ENCODE data around the gene TAF1C.
A peak's percentile ranks its signal among the peaks of the same experiment; 100 is the strongest.

The TAF1C gene

DNA sequence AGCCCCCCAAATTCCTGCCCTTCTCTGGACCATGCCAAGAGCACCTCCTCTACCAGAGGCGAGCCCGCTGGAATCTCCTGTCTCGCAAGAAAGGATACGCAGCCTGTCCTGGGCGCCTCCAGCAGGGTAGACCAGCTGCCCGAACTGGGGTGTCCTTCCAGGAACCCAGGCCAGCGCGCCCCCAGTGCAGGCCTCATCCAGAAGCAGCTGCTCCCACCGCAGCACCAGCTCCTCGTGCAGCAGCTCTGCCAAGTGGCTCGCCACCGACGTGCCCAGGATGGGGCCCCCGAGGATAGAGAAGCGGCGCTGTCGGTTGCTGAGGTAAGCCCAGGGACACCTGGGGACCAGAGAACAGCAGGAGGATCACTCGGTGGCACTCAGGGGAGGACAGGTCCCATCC, 4.8 kb downstream of the TAF1C start:
- no peak for DNase-seq

DNA sequence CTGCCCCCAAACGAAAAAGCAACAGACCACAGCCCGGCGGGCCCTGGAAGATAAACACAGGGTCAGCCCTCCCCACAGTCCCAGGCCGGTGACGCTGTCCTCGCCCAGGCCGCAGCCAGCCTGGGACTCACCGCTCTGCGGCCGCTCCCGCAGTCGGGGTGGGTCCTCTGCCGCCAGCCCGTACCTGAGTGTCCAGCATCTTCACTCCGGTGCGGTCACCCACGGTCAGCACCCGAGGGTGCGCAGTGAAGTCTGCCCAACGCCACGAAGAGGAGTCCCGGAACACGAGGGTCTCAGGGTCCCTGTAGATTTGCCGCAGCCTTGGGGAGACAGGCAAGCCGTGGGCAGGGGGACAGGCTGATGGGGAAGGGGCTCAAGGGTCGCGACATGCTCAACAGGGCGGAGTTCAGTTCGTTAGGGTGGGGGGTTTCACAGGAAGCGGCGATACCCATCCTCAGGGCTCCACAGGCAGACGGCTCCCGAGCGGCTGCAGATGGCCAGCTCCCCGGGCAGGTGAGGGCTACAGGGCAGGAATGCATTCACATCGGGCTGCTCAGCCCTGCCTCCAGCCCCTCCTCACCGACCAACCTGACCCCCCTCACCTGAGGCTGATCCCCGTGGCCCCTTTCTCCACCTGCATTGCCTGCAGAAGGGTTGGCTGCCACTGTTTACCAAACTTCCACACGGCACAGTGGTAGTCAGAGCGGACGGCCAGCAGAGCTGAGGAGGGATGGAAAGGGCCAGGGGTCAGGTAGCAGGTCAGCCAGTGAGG, 5.5 kb downstream of the TAF1C start:
- DNase-seq: no peak

DNA sequence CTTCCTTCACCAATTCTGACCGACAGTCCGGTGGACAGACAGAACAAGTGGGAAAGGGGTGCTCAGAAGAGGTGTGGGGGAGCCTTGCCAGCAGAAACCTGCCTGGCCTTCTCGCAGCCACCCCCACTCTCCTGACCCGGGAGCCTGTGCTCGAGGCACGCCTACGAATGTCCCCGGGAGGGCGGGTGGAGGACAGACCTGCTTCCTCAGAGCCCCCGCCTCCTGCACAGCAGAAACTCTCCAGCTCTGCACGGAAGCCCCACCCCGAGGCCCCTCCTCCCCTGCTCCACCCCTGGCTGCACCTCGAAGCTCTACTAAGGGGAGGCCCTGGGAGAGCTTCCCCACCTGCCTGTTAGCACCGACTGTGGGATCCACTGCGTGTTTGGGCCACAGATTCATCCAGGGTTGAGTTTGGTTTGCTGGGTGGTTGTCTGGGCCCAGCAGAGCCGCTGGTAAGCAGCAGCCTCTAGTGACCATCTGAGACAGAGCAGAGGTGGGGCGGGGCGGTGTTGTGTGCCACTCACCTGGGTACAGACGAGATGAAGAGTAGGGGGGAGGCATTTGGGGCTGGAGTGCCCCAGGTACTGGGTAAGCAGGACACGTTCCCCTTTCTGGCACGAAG, 6.2 kb downstream of the TAF1C start:
- no peak for DNase-seq

- DNase-seq: no peak
Measured at GRCh38 chr16:84179612-84180320, 7.1 kb downstream of the TAF1C start.

GRCh38 chr16:84178892-84179611, 7.8 kb downstream of the TAF1C start:
- no peak for DNase-seq

DNA sequence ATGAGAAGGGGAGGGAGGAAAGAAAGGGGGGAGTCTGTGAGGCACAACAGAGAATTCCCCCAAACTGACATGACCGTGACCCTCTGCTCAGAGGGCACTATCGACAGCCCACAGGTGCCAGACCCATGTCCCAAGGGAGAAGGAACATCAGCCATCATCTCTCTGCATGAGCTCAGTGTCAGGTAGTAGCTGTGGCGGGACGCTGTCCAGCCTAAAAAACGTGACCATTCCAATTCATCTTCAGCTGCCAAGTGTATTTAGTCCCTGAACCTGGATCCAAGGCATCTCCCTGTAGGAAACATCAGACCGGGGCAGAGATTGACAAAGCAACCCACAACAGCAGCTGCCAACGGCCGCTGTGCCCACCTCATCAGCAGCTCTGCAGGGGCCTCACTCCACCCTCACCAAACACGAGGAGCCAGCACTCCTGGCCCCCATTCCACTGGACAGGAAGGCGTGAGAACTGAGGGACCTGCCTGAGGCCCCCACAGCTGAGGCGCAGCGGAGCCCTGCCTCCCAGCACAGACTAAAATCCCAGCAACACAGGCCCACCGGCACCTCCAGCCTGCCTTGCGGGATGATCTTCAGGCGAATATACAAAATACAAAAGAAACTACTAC, 8.6 kb downstream of the TAF1C start:
- DNase-seq: no peak

DNA sequence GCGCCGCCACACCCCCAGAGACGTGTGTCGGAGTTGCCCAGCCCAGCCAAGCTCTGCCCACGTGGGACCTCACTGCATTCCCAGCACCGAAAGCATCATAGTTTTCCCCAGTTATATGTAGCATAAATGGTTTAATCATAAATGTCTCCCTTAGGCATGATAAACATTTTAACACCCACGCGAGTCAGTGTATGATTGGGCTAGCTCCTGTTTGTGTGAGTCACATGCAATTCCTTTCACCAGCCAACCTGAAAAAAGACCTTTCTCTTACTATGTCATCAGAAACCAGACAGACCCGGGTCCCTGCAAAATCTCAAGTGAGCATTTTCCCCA, 9.2 kb downstream of the TAF1C start:
- DNase-seq: no peak

- peak in 1 of 2 donors; percentile 17 for DNase-seq
Measured at GRCh38 chr16:84176192-84177053, 10.4 kb downstream of the TAF1C start.

- peak in 1 of 2 donors; percentile 61 for DNase-seq
Measured at GRCh38 chr16:84175350-84176081, 11.3 kb downstream of the TAF1C start.

- no peak for DNase-seq
Measured at GRCh38 chr16:84174396-84174795, 12.5 kb downstream of the TAF1C start.

DNA sequence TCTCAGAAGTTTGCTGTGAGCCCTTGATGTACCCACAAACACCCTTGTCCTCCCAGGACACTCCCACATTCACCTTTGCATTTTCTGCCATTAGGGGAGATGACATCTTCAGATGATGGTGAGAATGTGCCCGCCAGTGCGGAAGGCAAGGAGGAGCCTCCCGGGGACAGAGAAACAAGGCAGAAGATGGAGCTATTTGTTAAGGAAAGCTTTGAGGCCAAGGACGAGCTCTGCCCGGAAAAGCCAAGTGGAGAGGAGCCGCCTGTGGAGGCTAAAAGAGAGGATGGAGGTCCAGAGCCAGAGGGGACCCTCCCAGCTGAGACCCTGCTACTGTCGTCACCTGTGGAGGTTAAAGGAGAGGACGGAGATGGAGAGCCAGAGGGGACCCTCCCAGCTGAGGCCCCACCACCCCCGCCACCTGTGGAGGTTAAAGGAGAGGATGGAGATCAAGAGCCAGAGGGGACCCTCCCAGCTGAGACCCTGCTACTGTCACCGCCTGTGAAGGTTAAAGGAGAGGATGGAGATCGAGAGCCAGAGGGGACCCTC, 17.0 kb downstream of the TAF1C start:
- DNase-seq: no peak

DNA sequence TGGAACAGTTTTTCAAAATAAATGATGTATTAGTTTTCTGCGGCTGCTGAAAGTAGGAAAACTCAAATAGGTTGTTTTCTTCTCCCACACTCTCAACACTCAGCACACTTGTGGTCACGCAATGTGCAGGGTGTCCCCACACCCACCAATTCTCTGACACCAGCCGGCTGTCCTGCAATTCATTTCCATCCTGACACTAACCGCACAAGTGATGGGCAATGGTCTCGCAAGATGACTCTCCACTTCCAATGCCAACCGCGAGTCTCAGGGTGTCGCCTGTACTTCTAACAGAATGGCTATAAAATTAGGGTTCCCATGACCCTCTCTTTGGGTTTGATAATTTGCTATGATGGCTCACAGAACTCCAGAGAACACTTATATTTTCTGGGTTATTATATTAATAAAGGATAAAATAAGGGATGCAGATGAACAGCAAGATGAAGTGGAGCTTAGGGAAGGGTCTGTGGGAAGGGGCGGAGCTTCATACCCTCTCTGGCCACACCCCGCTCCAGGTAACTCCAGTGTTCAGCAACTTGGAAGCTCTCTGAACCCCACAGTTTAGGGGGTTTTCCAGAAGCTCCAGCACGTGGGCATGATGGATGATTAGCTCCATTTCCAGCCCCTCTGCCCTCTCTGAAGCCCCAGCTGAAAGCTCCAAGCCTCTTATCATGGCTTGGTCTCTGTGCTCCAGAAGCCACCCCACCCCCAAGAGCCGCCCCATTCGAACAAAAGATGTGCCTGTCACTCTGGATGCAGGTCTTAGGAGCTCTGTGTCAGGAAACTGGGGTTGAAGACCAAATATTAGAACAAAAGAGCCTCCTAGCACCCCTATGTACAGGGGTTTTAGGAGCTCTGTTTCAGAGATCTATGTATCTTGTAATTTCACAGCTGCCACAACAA, 19.8 kb downstream of the TAF1C start:
- no peak for DNase-seq

- no peak for DNase-seq
Measured at GRCh38 chr16:84165746-84166145, 21.1 kb downstream of the TAF1C start.

DNA sequence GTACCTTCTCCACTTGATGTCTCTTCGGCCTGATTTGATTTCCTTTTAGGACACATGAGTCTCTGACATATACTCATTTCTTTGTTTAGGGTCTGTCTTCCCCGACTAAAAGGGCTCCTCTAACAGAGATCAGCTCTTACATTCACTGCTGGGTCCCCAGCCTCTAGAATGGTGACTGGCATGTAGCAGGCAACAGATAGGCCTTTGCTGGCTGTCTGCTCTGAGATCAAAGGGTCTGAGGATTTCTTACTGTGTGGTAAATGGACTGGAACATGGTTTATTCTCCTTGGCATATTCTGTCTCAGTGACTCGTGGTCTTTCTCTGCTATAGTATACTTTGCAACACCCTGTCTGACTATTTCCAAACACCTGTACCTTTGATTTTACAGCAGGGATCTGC, 25.1 kb downstream of the TAF1C start:
- DNase-seq: no peak

DNA sequence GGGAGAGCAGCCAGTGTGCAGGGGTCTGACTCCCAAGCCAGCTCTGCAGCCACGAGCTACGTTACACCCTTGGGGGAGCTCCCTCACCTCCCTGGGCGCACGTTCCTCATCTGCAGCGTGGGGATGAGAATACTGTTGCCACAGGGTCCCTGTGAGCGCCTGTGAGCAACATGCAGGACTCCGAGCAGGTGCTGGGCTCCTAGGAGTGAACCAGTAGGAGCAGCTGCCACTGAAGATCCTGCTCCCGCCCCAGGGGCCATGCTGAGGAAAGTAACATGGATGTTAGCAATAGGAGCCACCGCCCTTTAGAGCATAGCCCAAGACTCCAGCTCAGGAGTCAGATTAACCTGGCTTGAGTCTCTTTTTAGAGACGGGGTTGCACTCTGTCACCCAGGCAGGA, 25.8 kb downstream of the TAF1C start:
- DNase-seq: no peak

DNA sequence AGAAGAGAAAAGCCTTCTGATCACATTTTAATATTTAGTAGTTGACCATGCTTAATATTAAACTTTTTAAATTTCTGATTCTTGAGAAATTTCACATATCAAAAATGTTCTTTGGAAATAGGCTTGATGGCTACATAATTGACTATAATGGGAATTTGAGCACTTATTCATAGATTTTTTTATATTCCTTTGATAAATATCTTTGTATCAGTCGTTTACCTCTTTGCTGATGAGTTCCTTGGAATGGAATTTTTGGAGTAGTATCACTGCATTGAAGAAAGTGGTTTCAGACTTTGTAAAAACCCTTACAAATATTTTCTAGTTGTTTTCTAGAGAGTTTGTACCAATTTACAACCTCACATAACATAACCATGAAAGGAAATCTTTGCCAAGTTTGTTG, 27.1 kb downstream of the TAF1C start:
- no peak for DNase-seq

- DNase-seq: no peak
Measured at GRCh38 chr16:84159007-84159406, 27.9 kb downstream of the TAF1C start.

DNA sequence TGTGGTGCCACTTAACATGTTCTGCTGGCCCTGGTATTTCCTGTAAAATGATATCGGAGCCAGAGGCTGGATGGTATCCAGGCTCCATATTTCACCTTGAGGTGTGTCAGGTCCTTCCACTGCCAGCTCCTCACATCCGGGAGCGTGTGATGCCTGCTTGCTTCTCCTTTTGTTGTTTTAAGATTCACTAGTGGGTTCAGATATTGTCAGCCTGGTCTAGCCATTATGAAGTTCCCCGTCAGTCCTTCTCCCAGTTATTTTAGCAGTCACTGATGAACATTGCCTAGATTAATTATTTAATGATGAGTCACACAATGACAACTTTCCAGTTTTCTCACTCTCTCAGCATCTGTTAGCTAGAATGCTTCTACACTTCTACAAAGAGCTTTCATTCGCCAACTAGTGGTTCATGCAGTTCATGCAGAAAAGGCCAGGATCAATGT, 30.5 kb downstream of the TAF1C start:
- no peak for DNase-seq

- DNase-seq: no peak
Measured at GRCh38 chr16:84155771-84156170, 31.1 kb downstream of the TAF1C start.

- no peak for DNase-seq
Measured at GRCh38 chr16:84155226-84155625, 31.6 kb downstream of the TAF1C start.

All from CD4-positive, alpha-beta T cell treated with Interleukin-1 beta for 1 hour (primary cell).